CD4-positive, alpha-beta T cell treated with Interleukin-4 for 1 hour (primary cell): ENCODE data around the gene TNFSF4.

ENCODE experiments used
- DNase-seq, 2 donors: peaks; one replicate each; pipeline ENCODE4 v3.0.0-alpha.2; 2020 to 2022

The TNFSF4 gene

DNA sequence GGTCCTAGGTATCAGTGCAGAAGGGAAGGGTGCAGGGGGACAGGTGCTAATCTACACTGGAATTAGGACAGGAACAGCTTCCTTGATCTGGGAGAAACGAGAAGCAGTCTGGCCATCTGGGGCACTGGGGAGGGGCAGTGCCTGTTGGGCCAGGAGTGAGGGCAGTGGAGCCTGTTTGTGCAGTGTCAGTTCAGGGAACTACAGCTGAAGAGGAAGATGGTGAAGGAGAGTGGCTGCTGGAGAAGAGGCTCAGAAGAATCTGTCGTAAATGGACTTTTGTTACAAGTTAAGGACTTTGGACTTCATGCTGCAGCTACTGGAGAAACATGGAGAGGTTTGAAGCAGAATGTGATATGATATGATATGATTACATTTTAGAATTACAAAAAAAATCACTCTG, 3.2 kb upstream of the TNFSF4 start:
- no peak for DNase-seq

DNA sequence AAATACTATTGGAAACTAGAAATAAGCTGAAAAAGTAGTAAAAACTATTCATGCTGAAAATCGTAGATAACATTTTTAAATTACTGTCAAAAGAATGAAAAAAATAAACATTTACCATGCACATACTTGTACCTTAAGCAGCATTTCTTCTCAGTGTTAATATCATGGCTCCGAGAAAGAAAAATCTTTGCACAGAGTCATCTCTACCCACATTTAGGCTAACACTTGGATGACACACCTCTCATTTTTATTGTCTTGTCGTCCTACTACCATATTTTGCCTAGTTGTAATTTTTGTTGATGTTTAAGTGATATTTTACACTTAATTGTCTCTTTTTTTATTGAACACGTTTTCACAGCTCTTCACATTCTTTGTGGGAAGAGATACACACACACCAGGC, 1.7 kb upstream of the TNFSF4 start:
- DNase-seq = no peak

DNA sequence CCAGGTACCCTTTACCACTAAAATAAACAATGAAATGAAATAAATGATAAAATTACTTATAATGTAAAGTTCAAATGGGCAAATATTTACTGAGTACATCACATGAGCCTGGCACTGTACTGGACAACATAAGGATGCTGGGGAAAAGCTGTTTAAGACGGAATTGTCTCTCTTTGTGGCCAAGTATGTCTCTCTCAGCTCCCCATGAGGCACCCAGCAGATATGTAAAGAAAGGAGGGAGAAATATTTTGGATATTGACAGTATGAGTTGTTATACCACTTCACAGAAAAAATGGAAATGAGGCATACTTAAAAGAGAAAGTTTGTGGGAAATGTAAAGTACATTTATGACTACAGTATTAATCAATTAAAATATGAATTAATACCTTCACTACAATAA, 1.0 kb upstream of the TNFSF4 start:
- DNase-seq = no peak

DNA sequence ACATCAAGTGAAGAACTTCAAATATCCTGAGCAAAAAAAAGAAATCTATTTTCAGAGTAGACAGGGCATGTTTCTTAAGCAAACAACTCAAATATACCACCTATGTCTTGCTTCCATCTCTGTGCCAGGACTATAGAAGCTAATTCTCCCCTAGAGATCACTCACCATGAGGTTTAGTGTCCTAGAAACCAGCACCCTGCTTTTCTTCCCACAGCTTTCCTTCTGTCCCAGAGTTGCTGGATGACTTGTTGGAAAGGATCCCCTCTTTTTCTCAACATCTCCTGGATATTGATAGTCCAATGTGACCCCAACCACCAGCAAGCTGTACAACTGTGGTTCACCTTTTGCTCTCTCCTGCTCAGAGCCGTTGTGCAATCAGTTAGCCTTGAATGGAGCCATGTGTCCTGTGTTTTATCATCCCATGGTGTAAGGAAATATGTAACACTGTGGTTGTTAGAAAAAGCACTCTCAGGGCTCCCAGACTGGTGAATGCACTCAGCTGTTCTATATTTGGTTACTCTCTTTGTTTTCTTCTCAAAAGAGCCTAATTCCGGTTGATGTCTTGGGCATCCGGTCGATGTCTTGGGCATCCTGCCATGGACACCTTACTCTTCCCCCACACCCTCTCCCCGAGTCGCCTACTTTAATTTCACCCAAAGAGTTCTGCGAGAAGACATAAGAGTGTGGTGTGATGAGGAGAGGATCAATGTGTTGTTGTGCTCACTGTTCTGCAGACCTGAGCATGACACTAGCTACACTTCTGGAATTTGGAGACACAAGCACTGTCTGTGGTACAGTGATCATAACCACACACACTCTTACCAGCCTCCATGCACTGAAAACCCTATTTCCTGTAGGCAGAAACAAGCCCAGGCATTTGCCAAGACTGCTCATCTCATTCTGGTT, 1.7 kb downstream of the TNFSF4 start:
- DNase-seq = peak in 1 of 2 donors; percentile 45

DNA sequence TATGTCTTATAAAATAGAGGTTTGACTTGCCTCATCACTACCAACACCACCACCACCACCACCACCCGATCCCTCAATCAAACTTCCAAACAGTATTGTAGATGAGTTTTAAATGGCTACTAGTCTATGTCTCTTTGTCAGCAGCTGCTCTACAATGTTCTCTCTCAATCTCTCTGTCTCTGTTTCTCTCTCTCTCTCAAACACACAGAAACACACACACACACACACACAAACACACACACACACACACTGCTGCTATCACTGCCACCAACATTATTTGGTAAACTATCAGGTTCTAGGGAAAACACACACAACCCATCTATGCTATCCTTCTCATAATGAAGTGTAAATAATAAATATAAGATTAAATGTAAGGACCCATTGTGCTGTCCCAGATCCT, 2.4 kb downstream of the TNFSF4 start:
- DNase-seq = no peak

DNA sequence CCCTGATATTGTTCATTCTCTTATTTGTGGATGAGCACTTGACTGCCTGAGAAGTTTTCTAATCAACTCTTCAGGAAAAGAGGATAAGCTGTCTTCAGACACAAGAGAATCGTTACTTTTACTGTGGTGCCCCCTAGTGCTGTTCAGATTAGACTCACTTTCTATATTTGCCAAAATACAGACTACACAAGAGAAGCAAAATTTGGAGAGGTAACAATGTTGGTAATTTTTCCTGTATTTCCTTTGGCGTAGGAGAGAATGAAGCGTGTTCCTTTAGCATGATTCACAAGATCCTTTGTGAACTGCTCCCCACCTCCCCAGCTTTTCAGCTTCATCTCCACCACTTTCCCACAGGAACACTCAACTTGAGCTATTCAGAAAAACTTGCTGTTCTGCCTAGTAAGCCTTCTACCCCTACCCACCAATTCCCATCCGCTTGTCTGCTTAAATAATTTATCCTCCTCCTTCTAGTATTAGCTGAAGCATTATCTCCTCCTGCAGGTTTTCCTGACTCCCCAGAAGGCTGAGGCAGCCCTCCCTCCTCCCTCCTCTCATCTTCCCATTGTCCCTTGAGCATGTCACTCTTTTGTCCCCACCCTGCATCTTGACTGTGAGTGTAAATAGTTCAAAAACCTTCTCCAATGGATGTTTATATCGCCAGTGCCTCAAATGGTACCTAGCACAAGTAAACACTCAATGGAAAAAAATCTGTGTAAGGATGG, 4.5 kb downstream of the TNFSF4 start:
- peak in 1 of 2 donors; percentile 51 for DNase-seq

DNA sequence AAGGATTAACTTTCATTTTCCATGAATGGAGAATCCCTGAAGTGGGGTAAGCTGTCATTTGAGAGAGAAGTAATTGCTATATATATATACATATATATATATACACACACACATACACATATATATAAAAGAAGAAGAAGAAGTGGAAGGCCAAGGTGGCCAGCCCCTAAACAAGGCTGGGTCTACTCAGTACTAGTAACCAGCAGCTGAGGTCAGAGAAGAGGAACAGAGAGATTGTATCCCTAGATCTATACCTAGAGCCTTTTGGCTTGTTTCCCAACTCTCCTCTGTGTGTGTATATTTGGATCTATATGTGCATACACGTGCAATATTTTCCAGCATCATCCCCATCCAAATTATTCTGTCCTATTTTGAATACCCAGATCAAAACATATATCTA, 5.2 kb downstream of the TNFSF4 start:
- no peak for DNase-seq

DNA sequence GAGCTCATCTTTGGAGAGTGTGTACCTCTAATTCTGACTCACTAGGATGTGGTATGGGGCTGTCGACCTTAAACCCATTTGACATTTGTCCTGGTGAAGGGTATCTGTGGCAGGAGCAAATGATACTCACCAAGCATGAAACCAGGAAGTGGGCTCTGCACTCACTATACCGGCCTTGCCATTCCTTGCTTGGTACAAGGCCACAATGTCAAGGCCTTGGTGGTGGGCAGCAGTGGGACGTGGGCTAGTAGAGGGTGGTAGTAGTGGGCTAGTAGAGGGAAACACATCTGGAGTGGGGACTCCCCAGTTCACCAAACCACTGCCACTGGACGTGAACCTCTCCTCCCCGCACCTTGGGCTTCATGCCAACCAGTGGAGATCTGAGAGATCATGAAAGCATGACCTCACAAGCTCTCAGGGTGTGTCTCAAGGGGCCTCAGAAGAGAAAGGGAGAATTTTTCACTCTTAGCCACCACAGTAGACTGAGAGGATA, 11.5 kb downstream of the TNFSF4 start:
- no peak for DNase-seq

DNA sequence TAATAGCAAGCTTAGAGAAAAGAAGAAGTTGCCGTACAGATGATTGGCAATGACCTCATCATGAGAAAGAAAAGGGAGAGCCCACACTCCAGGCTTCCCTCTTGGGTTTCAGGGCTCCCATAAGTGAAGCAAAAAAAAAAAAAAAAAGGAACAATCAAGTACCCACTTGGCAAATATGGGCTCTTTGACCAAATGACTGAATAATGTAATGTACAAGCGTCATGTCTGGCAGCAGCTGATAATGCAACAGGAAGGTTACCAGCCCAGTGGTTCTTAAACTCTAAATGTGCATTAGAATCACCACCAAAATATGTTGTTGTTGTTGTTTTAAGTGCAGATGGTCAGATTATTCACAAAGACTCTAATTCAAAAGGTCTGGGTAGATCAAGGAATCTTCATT, 13.5 kb downstream of the TNFSF4 start:
- DNase-seq = no peak

DNA sequence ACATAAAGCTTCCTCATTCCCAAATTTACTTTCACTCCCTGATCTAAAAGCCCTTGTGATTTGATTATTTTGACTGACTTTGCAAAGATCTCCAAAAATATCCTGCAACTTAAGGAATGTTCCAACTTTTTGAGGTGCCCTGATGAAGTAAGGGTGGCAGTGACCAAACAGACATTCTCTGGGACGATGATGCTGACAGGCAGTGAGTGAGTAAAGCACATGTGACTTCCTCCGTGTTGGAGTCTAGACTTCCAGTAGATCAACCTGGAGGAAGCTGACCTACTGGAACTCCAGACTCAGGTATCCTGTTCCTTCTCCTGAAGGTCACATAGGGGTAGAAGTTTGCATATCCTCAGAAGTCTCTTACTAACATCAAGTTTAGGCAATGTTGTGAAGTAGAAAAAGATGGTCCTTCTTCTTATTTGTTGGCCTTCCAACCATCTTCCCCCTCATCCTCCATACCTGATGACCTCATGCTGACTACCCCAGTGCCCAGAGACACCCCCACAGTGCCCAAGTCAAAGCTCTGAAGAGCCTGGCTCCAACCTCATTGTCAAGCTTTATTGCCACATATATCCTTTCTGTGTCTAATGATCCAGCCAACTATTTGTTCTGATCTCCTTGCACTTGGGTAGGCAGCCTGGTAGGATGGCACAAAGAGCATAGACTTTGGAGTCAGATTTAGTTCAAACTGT, 16.0 kb downstream of the TNFSF4 start:
- DNase-seq = no peak

DNA sequence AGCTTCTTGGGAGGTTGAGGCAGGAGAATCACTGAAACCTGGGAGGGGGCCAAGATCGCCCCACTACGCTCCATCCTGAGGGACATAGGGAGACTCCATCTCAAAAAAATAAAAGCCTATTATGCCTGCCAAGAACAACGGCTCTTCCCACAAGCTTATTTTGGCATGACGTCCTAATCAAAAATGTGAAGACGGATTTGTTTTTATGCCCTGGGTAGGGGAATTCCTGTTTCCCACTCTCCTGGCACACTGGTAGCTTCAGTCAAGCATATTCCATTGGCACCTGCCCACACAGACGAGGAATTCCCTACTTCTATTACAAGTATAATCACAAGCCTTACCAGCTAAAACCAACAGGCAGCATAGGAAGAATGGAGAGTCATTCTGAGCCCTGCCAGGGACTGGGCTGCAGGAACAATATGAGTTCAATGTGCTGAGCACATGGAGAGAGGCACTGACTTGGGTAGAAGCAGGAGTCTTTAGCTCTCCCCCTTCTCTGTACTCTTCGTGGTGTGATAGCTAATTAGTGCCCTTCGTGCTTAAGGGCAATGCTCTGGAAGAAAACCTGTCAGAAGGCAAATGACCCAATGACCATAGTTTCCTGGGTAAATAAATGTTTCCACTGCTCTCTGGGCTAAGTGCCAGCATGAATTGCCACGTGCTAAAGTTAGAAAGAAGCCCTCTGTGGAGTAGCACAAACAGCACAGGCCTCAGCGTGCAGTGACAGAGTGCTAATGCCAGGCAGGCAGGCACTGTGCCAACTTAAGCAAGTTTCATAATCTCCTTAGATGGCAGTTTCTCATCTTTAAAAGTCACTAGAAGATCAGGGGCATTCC, 16.8 kb downstream of the TNFSF4 start:
- no peak for DNase-seq

DNA sequence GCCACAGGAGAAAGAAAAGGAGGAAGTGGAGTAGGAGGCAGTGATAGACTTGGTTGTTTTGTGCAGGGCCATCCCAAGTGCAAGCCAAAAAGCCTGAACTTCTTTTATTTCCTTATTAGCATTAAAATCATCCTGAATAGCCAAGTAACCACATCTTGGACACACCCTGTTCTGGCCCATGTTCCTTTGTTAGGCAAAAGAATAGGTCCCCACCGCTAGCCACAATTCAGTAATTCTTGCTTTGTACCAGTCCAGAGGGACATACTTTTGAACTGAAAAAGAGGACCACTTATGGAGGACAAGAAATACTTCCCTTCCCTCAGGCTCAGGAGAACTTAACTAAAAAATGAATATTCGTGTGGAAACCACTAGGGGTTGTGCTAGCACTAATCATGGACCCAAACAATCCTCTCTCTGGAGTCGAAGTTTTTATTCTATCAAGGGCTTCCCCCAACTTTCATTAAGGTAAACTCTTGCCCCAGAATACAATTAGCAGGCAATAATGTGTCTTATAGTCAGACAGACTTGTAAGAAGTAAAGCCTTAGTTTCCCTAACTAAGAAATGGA, 19.4 kb downstream of the TNFSF4 start:
- DNase-seq = no peak

DNA sequence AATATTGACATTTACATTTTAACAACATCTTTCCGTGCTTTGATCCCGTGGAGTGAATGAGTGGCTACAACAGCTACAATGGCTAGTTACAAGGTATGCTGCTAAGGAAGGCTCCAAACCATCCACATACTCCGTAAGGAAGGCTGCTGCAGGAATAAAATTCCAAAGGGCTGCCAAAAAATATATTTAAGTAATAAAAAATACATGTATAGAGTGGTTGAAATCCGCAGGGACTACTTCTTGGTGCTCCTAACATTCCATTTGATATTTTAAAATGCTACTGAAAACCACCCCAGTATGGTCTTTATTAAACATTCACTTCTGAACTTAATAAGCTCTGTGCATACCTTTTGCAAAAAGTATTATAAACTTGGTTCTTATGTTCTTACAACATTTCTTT, 25.3 kb downstream of the TNFSF4 start:
- DNase-seq = no peak

DNA sequence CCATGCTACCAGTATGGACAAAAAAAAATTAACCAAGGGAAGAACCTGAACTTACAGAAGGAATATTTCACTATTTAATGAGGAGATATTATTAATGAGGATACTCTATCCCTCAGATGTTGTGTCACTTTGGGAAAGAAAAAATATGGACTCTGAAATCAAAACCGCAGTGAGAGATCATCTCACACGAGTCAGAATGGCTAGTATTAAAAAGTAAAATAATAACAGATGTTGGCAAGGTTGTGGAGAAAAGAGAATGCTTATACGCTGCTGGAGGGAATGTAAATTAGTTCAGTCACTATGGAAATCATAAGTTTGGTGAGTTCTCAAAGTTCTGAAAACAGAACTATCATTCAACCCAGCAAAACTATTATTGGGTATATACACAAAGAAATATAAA, 30.9 kb downstream of the TNFSF4 start:
- DNase-seq = no peak

DNA sequence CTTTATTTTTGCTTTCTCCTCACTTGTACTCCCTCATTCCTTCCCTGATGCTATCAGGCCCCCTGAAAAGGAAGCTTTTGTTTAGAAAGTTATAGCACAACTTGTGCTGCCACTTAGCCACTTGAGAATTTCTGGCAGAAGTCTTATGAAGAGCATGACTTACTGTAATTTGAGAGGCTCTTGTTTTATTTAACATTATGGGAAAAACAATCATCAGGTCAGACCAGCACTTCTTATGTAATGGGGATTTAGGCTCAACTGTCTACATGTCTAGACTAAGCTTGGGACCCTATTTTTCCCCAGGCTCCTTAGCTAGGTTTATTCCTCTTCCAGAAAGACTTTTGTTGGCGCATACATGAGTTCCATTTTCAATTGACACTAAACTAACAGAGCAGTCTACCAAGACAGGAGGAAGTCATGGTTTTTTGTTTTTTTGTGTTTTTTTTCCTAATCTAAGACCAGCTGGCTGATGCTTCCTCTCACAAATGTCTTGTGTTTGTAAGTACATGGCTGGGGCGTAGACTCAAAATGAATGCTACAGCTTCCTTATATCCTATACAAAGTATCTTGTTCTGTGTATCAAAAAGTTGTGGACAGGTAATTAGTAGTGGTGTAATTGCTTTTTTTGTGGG, 31.5 kb downstream of the TNFSF4 start:
- no peak for DNase-seq

DNA sequence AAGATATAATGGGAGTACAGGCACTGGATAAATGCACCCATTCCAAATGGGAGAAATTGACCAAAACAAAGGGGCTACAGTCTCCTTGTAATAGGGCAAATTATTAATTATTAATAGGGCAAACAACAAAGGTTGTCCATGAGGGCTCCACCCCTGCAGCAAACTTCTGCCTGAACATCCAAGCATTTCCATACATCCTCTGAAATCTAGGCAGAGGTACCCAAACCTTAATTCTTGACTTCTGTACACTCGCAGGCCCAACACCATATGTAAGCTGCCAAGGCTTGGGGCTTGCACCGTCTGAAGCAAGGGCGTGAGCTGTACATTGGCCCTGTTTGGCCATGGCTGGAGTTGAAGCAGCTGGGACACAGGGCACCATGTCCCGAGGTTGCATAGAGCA, 33.7 kb downstream of the TNFSF4 start:
- DNase-seq = no peak

DNA sequence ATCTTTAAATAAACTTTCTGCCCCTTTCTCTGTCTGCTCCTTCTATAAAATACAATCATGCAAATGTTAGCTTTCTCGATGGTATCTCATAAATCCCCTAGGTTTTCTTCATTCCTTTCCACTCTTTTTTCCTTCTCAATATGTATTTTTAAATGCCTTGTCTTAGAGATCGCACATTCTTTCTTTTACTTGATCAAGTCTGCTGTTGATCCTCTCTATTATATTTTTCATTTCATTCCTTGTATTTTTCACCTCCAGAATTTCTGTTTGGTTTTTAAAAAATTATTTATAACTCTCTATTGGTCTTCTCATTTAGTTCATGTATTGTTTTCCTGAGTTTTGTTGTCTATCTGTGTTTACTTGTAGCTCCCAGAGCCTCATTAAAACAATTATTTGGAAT, 36.0 kb downstream of the TNFSF4 start:
- DNase-seq = no peak

DNA sequence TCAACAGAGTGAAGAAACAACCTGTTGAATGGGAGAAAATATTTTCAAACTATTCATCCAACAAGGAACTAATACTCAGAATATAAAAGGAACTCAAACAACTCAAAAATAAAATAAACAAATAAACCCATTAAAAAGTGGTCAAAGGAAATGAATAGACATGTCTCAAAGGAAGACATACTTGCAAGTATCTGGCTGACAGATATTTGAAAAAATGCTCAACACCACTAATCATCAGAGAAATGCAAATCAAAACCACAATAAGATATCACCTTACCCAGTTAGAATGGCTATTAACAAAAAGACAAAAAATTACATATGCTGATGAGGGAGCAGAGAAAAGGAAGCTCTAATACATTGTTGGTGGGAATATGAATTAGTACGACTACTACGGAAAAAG, 38.2 kb downstream of the TNFSF4 start:
- DNase-seq = no peak

DNA sequence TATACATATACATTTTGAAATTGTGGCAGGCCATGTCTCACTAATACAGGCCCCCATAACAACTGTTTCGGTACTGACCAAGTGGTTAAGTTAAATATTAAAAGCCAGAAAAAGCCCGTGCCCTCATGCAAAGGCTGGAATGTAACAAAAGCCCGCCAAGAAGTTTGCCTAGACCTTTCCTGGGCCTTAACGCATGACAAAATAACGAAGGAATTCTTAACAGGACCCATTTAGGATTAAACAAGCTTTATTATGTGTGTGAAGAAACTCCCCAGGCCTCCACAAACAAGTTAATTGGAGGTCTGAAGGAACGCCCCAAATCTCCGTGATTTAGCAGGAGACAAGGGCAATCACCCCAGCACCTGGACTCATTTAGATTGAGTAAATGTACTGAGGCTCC, 42.4 kb downstream of the TNFSF4 start:
- DNase-seq = no peak

DNA sequence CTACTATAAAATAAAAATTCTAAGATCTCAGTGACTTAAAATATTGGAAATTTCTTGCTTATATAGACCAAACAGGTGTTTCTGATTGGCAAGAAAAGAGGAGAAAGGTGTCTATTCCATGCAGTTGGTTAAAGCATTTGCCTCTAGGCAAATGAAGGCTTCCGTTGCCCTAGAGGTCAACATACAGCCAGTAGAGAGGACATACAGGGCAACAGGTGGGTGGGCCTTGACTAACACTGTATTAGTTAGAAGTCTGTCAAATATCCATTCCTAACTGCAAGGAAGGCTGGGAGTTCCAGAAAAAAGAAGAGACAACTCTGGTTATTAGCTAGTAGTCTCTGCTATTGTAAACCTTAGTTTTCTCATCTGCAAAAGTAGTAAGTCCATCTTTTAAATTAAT, 43.0 kb downstream of the TNFSF4 start:
- DNase-seq = no peak

DNA sequence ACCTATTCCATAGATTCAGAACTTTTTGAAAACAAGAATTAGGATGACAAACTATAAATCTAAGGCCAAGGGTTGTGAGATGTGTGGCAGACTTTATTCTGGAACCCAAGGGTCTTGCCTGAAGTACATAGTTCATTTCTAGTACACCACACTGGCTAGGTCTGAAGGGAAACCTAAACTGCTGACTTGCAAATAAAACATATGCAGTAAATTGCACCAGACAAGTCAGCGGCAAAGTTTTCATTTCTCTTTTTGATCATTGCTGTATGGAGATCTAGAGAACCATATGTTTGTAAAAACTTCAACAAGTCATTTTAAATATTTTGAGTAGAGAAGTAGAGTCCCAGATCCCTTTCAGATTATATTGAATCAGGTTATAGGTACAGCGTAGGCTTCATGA, 43.9 kb downstream of the TNFSF4 start:
- DNase-seq = no peak

DNA sequence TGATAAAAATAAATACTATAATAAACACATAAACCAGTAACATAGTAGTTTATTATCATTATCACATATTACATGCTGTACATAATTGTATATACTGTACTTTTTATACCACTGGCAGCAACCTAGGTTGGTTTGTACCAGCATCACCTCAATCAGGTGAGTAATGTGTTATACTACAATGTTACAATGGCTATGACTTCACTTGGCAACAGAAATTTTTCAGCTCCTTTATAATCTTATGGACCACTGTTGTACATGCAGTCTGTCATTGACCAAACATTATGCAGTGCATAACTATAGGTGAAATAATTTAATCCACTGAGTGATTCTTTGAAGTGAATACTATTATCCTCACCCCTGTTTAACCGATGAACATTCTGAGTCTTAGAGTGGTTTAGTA, 44.5 kb downstream of the TNFSF4 start:
- DNase-seq = no peak
